ENCODE measurements around the gene LMOD3. TPM values are rescaled to one million over a fixed set of nuclear protein-coding genes. Genes with fewer than 3 reads are reported as not detected.

Gene LMOD3
- total and polyA plus RNA-seq, 2 donors (not counting 3 experiments of a cell fraction or from before 2014, with no cell fraction given), result not detected

DNA sequence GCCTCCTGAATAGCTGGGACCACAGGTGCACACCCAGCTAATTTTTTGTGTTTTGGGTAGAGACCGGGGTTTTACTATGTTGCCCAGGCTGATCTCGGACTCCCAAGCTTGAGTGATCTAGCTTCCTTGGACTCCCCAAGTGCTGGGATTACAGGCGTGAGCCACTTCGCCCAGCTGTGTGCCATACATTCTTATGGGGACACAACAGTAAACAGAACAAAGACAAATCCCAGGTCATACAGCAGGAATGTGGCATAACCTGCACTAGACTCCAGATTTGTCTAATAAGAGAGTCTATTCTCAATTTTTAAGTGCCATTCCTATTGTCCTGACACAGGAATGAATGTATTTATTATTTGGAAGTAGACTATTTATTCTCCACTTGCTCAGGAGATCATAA is 20.0 kb downstream of the LMOD3 start:
- DNase-seq (ENCODE audit: low read depth, low spot score) (no peak), FAIRE-seq (no peak)
- H3K79me2 ChIP-seq (ENCODE audit: control insufficient read depth, insufficient read depth, low read length), result peaks cover 17% of the 10 kb centered on the region
- no peak overlapping the region for H3K27ac ChIP-seq (ENCODE audit: insufficient read depth, low read depth, low read length)
- no TSS peak for BruUV-seq (replicated peaks)
- intact Hi-C loops (cut with micrococcal nuclease), result no loop called here
- H3K4me3 ChIP-seq (replicated peaks in 1 of 3; ENCODE audit: insufficient read depth in 1 of 3, low read depth in 1 of 3, low read length in 3 of 3), result no peak overlapping the region
- POLR2A ChIA-PET, result no interaction called here
- no peak overlapping the region for H3K4me2 ChIP-seq (ENCODE audit: insufficient read depth, low read length)
- no peaks in the 10 kb centered on the region for H4K20me1 ChIP-seq (replicated peaks; ENCODE audit: control insufficient read depth, extremely low read depth, insufficient read depth, low read length)
- TF ChIP-seq FOS (IDR thresholded peaks at IDR 0.05; ENCODE audit: borderline replicate concordance, insufficient read depth, low read length) (no peak), MYC (IDR thresholded peaks at IDR 0.05; ENCODE audit: low read depth, low read length) (no peak), MAX (IDR thresholded peaks at IDR 0.05; ENCODE audit: insufficient read depth, insufficient read length) (no peak), EZH2 (IDR thresholded peaks at IDR 0.05; ENCODE audit: borderline replicate concordance, low read depth, low read length, severe bottlenecking) (no peak), POLR2A (IDR thresholded peaks at IDR 0.05; ENCODE audit: low read depth, low read length) (no peak), GATA2 (IDR thresholded peaks at IDR 0.05; ENCODE audit: insufficient read depth, insufficient read length, low read depth, low read length) (no peak), JUN (IDR thresholded peaks at IDR 0.05; ENCODE audit: borderline replicate concordance, insufficient read depth, insufficient read length, low read depth) (no peak), POLR2AphosphoS5 (IDR thresholded peaks at IDR 0.05; ENCODE audit: insufficient read depth, low read depth, low read length) (no peak)
- TF ChIP-seq, protein P1, sequence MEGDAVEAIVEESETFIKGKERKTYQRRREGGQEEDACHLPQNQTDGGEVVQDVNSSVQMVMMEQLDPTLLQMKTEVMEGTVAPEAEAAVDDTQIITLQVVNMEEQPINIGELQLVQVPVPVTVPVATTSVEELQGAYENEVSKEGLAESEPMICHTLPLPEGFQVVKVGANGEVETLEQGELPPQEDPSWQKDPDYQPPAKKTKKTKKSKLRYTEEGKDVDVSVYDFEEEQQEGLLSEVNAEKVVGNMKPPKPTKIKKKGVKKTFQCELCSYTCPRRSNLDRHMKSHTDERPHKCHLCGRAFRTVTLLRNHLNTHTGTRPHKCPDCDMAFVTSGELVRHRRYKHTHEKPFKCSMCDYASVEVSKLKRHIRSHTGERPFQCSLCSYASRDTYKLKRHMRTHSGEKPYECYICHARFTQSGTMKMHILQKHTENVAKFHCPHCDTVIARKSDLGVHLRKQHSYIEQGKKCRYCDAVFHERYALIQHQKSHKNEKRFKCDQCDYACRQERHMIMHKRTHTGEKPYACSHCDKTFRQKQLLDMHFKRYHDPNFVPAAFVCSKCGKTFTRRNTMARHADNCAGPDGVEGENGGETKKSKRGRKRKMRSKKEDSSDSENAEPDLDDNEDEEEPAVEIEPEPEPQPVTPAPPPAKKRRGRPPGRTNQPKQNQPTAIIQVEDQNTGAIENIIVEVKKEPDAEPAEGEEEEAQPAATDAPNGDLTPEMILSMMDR (IDR thresholded peaks at IDR 0.05; ENCODE audit: extremely low read depth in 1 of 2, insufficient read depth in 1 of 2, low read depth in 1 of 2, low read length in 2 of 2), result no peak
- H3K9me1 ChIP-seq (replicated peaks; ENCODE audit: control insufficient read depth, extremely low read depth, insufficient read depth, low read length), result no peaks in the 10 kb centered on the region
- H3K27me3 ChIP-seq (ENCODE audit: control insufficient read depth in 2 of 2, insufficient read depth in 2 of 2, low read length in 2 of 2), result no peaks in the 10 kb centered on the region
- dilution Hi-C loops (cut with MboI; ENCODE audit: extremely low pct_ligation_motif_present, low sequenced_read_pairs), result no loop called here
- CTCF ChIA-PET, result interaction anchor here (2.1 to 4.4 kb wide), 2 partner anchors 17 to 18 kb away, joined by 5 to 26 read pairs; partner anchors contain the start of gene ARL6IP5
- H3K4me1 ChIP-seq (ENCODE audit: control insufficient read depth, extremely low read depth, insufficient read depth, low read length), result peaks cover 2% of the 10 kb centered on the region
- no peaks in the 10 kb centered on the region for H3K9me3 ChIP-seq (replicated peaks; ENCODE audit: control insufficient read depth, insufficient read depth, low read length)
- H2AFZ ChIP-seq (ENCODE audit: low read depth, low read length), result no peak overlapping the region
- H3K36me3 ChIP-seq (ENCODE audit: control insufficient read depth in 2 of 2, extremely low read depth in 1 of 2, insufficient read depth in 2 of 2, low read length in 2 of 2), result peaks cover 15 to 16% of the 10 kb centered on the region in 2 experiments
- H3K9ac ChIP-seq (replicated peaks; ENCODE audit: extremely low read depth, insufficient read depth, low read length), result no peak overlapping the region

Data from endothelial cell of umbilical vein (primary cell).